ENCODE data around the gene NDUFB10. TPM values are rescaled to one million over a fixed set of nuclear protein-coding genes. Genes with fewer than 3 reads are reported as not detected.
A peak's percentile ranks its signal among the peaks of the same experiment; 100 is the strongest.
"Not testable (repeated sequence)": the region's sequence is repeated elsewhere in the genome, so short reads cannot be mapped to it uniquely, and the experiment has no call there.

NDUFB10 gene
- total and polyA plus RNA-seq, 4 donors, result 93.9 to 195 (median 133) TPM

GRCh38 chr16:1953734-1954133 lies 5.6 kb upstream of the NDUFB10 start:
- H3K4me1 ChIP-seq (ENCODE audit: control insufficient read depth in 4 of 4, insufficient read depth in 4 of 4, low read length in 3 of 4), result peaks cover under 1 to 3% (median 2%) of the 10 kb centered on the region in 4 donors
- no peak for DNase-seq (ENCODE audit: low spot score)
- WGBS, result 95% methylated on average over 22 of the region's 22 CpGs

GRCh38 chr16:1957434-1958142 lies 1.8 kb upstream of the NDUFB10 start:
- WGBS, result 93% methylated on average over 21 of the region's 22 CpGs
- not testable (repeated sequence) for H3K27me3 ChIP-seq (ENCODE audit: control insufficient read depth in 4 of 4, insufficient read depth in 4 of 4, low read length in 3 of 4); H3K4me3 ChIP-seq (ENCODE audit: low read depth in 1 of 3, low read length in 3 of 3); H3K9ac ChIP-seq (ENCODE audit: low read depth in 1 of 2, low read length in 2 of 2); DNase-seq (ENCODE audit: low spot score); H3K9me3 ChIP-seq (ENCODE audit: control insufficient read depth in 4 of 4, low read length in 3 of 4); H3K27ac ChIP-seq (ENCODE audit: low read depth in 1 of 2, low read length in 2 of 2)
- Histone ChIP-seq H3K4me1 (ENCODE audit: control insufficient read depth in 4 of 4, insufficient read depth in 4 of 4, low read length in 3 of 4) (peaks cover 2 to 19% (median 15%) of the 10 kb centered on the region in 4 donors), H3K36me3 (ENCODE audit: control insufficient read depth in 4 of 4, insufficient read depth in 3 of 4, low read depth in 1 of 4, low read length in 3 of 4) (peaks cover 0 to 14% (median 6%) of the 10 kb centered on the region in 4 donors)

More at GRCh38 chr16:1953734-1954133, 5.6 kb upstream of the NDUFB10 start:
- TF ChIP-seq JUND (IDR thresholded peaks at IDR 0.05), result no peak
- no peak for TF ChIP-seq ZBTB33 (IDR thresholded peaks at IDR 0.05)
- TF ChIP-seq YY1 (IDR thresholded peaks at IDR 0.05), result no peak
- no peak for TF ChIP-seq RXRA (IDR thresholded peaks at IDR 0.05)
- no peak for TF ChIP-seq ATF3 (IDR thresholded peaks at IDR 0.05)
- no peak for TF ChIP-seq TAF1 (conservative IDR thresholded peaks at IDR 0.05)
- no peak for TF ChIP-seq SP1 (IDR thresholded peaks at IDR 0.05)
- TF ChIP-seq FOXA1 (IDR thresholded peaks at IDR 0.05), result no peak
- H3K36me3 ChIP-seq (ENCODE audit: control insufficient read depth in 4 of 4, insufficient read depth in 3 of 4, low read depth in 1 of 4, low read length in 3 of 4), result no peaks in the 10 kb centered on the region
- no peak overlapping the region for H3K9ac ChIP-seq (ENCODE audit: low read depth in 1 of 2, low read length in 2 of 2)
- H3K27me3 ChIP-seq (ENCODE audit: control insufficient read depth in 4 of 4, insufficient read depth in 4 of 4, low read length in 3 of 4), result no peaks in the 10 kb centered on the region
- H3K4me3 ChIP-seq (ENCODE audit: low read depth in 1 of 3, low read length in 3 of 3), result no peak overlapping the region
- H3K9me3 ChIP-seq (ENCODE audit: control insufficient read depth in 4 of 4, low read length in 3 of 4), result no peaks in the 10 kb centered on the region
- H3K27ac ChIP-seq (ENCODE audit: low read depth in 1 of 2, low read length in 2 of 2), result no peak overlapping the region

GRCh38 chr16:1958143-1958491 lies 1.2 kb upstream of the NDUFB10 start:
- H3K9ac ChIP-seq (ENCODE audit: low read depth in 1 of 2, low read length in 2 of 2); H3K27me3 ChIP-seq (ENCODE audit: control insufficient read depth in 4 of 4, insufficient read depth in 4 of 4, low read length in 3 of 4); H3K27ac ChIP-seq (ENCODE audit: low read depth in 1 of 2, low read length in 2 of 2); DNase-seq (ENCODE audit: low spot score); H3K4me3 ChIP-seq (ENCODE audit: low read depth in 1 of 3, low read length in 3 of 3); H3K9me3 ChIP-seq (ENCODE audit: control insufficient read depth in 4 of 4, low read length in 3 of 4): not testable (repeated sequence)
- peaks cover 0 to 19% (median 6%) of the 10 kb centered on the region in 4 donors for H3K36me3 ChIP-seq (ENCODE audit: control insufficient read depth in 4 of 4, insufficient read depth in 3 of 4, low read depth in 1 of 4, low read length in 3 of 4)
- peaks cover 3 to 20% (median 15%) of the 10 kb centered on the region in 4 donors for H3K4me1 ChIP-seq (ENCODE audit: control insufficient read depth in 4 of 4, insufficient read depth in 4 of 4, low read length in 3 of 4)
- 70% methylated on average over 30 of the region's 30 CpGs for WGBS

GRCh38 chr16:1958715-1959268 lies 546 bp upstream of the NDUFB10 start:
- 29% methylated on average over 14 of the region's 14 CpGs for WGBS
- Histone ChIP-seq H3K27ac (ENCODE audit: low read depth in 1 of 2, low read length in 2 of 2) (peak overlapping the region in 1 of 2 donors; percentile 50), H3K27me3 (ENCODE audit: control insufficient read depth in 4 of 4, insufficient read depth in 4 of 4, low read length in 3 of 4) (no peaks in the 10 kb centered on the region), H3K4me1 (ENCODE audit: control insufficient read depth in 4 of 4, insufficient read depth in 4 of 4, low read length in 3 of 4) (peaks cover 4 to 26% (median 21%) of the 10 kb centered on the region in 4 donors), H3K9ac (ENCODE audit: low read depth in 1 of 2, low read length in 2 of 2) (peak overlapping the region in 1 of 2 donors; percentile 72), H3K9me3 (ENCODE audit: control insufficient read depth in 4 of 4, low read length in 3 of 4) (no peaks in the 10 kb centered on the region), H3K36me3 (ENCODE audit: control insufficient read depth in 4 of 4, insufficient read depth in 3 of 4, low read depth in 1 of 4, low read length in 3 of 4) (peaks cover 0 to 26% (median 7%) of the 10 kb centered on the region in 4 donors), H3K4me3 (ENCODE audit: low read depth in 1 of 3, low read length in 3 of 3) (peak overlapping the region in 1 of 3 donors; percentile 92)
- no peak for DNase-seq (ENCODE audit: low spot score)
- TF ChIP-seq CTCF (IDR thresholded peaks at IDR 0.05; ENCODE audit: low read depth, low read length, missing input control), result no peak
- no peak for TF ChIP-seq TAF1 (conservative IDR thresholded peaks at IDR 0.05)
- no peak for TF ChIP-seq FOXA1 (IDR thresholded peaks at IDR 0.05)
- TF ChIP-seq SP1 (IDR thresholded peaks at IDR 0.05), result no peak
- no peak for TF ChIP-seq ZBTB33 (IDR thresholded peaks at IDR 0.05)
- TF ChIP-seq NR2F2 (IDR thresholded peaks at IDR 0.05), result no peak
- no peak for TF ChIP-seq HNF4A (conservative IDR thresholded peaks at IDR 0.05)
- TF ChIP-seq JUND (IDR thresholded peaks at IDR 0.05), result no peak
